ENCODE results near the gene DMXL1.

The DMXL1 gene

DNA sequence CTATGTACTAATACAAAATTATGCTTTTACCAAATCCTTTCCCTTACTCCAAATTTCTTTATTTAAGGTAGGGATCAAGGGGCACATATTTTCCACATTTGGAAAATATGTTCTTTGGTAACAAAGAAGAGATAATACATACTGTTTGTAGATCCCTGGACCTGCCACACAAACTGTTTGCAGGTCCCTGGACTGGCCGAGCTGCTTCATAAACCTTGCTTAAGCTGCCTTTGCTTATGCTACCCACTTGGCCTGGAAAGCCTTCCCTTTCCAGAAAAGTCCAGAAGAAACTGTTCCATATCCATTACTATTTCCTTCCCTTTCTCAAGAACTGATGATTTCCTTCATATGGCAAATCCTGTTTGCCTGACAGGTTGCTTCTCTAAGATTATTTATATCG, 22.6 kb upstream of the DMXL1 start:
- H3K4me3 ChIP-seq (ENCODE audit: low read depth, low read length) = no peak overlapping the region
- TF ChIP-seq, protein P1, sequence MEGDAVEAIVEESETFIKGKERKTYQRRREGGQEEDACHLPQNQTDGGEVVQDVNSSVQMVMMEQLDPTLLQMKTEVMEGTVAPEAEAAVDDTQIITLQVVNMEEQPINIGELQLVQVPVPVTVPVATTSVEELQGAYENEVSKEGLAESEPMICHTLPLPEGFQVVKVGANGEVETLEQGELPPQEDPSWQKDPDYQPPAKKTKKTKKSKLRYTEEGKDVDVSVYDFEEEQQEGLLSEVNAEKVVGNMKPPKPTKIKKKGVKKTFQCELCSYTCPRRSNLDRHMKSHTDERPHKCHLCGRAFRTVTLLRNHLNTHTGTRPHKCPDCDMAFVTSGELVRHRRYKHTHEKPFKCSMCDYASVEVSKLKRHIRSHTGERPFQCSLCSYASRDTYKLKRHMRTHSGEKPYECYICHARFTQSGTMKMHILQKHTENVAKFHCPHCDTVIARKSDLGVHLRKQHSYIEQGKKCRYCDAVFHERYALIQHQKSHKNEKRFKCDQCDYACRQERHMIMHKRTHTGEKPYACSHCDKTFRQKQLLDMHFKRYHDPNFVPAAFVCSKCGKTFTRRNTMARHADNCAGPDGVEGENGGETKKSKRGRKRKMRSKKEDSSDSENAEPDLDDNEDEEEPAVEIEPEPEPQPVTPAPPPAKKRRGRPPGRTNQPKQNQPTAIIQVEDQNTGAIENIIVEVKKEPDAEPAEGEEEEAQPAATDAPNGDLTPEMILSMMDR (IDR thresholded peaks at IDR 0.05; ENCODE audit: low read depth, low read length) = no peak

DNA sequence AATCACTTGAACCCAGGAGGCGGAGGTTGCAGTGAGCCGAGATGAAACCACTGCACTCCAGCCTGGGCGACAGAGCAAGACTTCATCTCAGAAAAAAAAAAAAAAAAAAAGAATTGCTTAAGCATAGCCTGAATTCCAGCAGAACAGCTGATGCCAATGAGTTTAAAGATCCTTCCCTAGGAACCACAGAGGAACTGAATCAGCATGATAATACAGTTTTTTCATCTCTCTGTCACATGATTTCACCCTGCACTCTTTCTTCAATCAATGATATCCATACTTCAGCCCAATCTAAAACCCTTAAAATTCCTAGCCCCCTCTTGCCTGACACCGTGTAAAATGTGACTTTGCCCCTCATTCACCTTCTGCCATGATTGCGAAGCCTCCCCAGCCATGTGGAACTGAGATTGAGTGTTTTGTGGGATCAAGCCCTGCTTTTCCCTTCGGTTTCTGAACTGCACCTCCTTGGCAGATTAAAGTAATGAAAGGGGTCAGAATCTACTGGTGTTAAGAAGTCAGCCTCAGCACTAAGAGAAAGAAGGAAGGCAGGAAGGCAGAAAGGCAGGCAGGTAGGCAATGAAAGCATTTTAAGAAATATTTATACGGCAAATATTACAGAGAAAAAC, 20.9 kb upstream of the DMXL1 start:
- H3K4me3 ChIP-seq (ENCODE audit: low read depth, low read length) = no peak overlapping the region
- TF ChIP-seq, protein P1 (IDR thresholded peaks at IDR 0.05; ENCODE audit: low read depth, low read length) = no peak

DNA sequence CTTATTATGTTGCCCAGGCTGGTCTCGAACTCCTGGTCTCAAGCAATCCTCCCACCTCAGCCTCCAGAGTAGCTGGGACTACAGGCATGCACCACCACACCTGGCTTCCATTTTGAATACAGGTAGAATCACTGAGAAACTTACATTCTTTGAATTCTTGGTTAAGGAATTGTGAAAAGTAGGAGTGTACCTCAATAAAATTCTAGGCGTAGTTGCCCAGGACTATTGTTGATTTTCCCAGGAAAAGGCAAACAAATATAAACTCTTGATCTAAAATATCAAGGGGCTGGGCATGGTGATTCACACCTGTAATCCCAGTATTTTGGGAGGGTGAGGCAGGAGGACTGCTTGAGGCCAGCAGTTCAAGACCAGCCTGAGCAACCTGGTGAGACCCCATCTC, 16.8 kb upstream of the DMXL1 start:
- no peak overlapping the region for H3K4me3 ChIP-seq (ENCODE audit: low read depth, low read length)
- TF ChIP-seq, protein P1 (IDR thresholded peaks at IDR 0.05; ENCODE audit: low read depth, low read length) = no peak

DNA sequence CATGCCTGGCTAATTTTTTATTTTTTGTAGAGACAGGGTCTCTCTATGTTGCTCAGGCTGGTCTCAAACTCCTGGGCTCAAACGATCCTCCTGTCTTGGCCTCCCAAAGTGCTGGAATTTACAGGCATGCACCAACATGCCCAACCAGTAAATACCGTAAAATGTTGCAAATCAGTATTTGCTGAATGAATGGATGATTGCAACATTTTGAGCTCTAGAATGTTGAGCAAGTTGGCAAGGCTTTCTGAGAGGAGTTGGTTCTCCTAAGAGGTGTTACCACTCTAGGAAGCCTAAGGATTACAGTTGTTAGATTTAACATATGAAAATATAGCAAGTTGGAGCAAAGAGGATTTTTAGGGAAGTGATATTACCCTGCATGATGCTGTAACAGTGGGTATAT, 15.6 kb upstream of the DMXL1 start:
- TF ChIP-seq, protein P1 (IDR thresholded peaks at IDR 0.05; ENCODE audit: low read depth, low read length) = no peak
- no peak overlapping the region for H3K4me3 ChIP-seq (ENCODE audit: low read depth, low read length)

DNA sequence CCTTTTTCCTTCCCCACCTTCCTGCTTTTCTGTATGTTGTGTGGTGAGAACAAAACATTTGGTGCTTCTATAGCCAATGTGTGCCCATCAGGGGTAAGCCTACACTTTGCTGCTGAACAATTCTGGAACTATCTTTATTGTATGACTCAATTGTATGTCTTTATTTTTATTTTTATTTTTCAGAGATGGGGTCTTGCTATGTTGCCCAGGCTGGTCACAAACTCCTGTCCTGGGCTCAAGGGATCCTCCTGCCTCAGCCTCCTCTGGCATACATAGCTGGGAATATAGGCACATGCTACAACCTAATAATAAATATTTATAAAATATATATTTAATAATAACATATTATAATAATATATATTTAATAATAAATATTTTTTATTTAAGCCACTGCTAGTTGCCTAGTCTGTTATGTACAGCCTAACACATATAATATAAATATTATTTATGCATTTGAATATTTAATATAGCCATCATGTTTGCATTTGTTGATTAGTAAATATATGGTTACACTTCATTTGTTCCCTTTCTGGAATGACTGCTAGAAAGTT, 11.8 kb upstream of the DMXL1 start:
- TF ChIP-seq, protein P1 (IDR thresholded peaks at IDR 0.05; ENCODE audit: low read depth, low read length) = no peak

DNA sequence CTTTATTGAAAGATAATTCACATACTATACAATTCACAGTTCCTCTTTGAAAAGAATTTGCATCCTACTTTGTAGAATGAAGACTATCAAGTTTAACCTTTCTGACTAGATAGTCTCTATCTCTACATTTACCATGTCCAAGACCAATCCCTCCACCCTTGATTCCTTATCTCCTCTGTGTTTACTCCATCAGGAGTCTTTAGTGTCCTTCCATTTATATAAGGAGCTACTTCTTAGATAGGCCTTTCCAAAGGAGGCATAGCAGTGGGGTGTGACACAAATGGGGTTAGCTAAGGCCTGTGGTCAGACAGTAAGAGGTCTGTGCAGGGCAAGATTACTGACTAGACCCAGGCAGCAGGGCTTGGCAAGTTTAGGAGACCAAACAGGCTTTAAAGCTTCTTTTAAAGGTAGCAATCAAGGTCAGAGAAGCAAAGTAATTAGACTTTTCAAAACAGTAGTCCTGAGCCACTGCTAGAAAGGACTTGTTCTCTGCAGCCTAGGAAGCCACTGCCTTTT, 11.1 kb upstream of the DMXL1 start:
- no peak overlapping the region for H3K4me3 ChIP-seq (ENCODE audit: low read depth, low read length)
- TF ChIP-seq, protein P1 (IDR thresholded peaks at IDR 0.05; ENCODE audit: low read depth, low read length) = no peak

More for the DNA sequence above, 11.8 kb upstream of the DMXL1 start:
- H3K4me3 ChIP-seq (ENCODE audit: low read depth, low read length) = no peak overlapping the region

DNA sequence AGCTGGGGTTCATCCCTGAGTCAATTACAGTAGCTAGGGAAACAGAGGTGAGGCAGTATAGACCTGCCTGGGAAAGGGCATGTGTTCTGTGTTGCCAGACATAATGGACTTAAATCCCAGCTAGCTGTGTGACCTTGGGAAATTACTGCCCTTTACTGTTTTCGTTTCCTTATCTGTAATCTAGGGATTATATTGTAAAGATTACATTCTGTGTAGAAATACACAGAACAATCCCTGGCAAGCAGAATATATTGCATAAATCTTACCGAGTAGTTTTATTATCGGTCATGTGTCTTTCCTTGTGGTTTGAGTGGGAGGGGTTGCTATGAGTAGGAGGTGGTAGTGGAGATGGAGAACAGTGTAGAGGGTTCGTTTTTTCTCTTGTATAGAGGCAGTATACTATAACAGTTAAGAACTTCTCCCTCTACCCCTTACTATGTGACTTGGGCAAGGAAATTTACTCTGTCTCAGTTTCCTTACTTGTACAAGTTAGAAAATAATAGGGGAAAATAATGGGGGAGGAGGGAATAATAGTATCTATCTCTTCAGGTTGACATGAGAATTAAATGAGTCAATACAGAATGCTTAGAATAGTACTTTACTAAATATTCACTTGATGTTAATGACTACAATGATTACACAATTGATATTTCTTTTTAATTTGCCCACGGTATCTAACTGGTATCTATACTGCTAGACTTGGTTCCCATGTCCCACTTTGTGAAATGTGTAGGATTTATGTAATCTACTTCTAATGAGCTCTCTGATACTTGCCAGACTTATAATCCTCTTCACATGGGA, 7.1 kb upstream of the DMXL1 start:
- TF ChIP-seq, protein P1 (IDR thresholded peaks at IDR 0.05; ENCODE audit: low read depth, low read length) = no peak
- H3K4me3 ChIP-seq (ENCODE audit: low read depth, low read length) = no peak overlapping the region

Measured in WI38 (cell line).